ENCODE measurements around the gene SMTNL1. TPM values are rescaled to one million over a fixed set of nuclear protein-coding genes. Genes with fewer than 3 reads are reported as not detected.

Gene SMTNL1
- total and polyA plus RNA-seq, 9 of the 15 experiments (the other 6 are each of a cell fraction or from before 2014, with no cell fraction given): not detected

DNA sequence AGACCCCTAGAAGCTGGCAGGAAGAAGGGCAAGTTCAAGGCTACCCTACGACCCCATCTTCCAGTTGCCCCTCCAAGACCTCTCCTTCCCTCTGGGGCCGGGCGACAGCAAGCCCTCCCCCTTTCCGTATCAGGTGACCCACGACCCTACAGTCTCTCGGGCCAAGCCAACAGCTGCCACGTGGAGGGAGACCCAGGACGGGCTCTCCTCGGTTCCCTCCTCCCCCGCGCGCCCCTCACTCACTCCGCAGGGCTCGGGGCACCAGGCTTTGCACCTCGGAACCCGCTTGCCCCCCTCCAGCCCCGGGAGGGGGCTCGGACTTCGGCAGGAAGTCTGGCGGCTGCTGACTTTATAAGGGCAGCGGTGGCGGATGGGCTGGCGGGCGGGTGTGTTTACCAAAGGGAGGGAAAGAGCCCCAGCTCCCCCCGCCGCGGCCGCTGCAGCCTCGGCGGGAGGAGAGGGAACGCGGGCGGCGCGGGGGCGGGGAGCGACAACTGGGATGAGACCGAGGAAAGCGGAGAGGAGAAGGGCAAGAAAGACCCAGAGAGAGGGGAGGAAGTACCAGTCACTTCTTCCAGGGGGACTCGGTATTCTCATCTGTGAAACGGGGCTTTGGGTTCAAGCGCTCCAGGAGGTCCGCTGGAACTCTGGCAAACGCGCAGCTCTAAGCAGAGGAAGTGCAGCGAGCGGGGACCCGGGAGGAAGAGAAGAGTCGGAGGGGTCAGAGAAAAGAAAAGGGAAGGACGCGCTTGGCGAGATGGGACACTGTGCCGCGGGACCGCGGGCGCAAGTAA lies 22.7 kb upstream of the SMTNL1 start (continued):
- peak; percentile 13 for TF ChIP-seq CCNT2 (IDR thresholded peaks at IDR 0.05; ENCODE audit: borderline replicate concordance, extremely low read depth, insufficient read length, low read depth, low read length)
- TF ChIP-seq BCL6 (CRISPR knock-in tag; IDR thresholded peaks at IDR 0.05): no peak
- TF ChIP-seq ZHX1 (conservative IDR thresholded peaks at IDR 0.05; ENCODE audit: low read length): no peak
- TF ChIP-seq, protein P1, sequence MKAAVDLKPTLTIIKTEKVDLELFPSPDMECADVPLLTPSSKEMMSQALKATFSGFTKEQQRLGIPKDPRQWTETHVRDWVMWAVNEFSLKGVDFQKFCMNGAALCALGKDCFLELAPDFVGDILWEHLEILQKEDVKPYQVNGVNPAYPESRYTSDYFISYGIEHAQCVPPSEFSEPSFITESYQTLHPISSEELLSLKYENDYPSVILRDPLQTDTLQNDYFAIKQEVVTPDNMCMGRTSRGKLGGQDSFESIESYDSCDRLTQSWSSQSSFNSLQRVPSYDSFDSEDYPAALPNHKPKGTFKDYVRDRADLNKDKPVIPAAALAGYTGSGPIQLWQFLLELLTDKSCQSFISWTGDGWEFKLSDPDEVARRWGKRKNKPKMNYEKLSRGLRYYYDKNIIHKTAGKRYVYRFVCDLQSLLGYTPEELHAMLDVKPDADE (conservative IDR thresholded peaks at IDR 0.05; ENCODE audit: control insufficient read depth, low read depth, low read length): peak; percentile 19; the same call in 1 of the 2 replicates
- no peak for TF ChIP-seq RBM17 (IDR thresholded peaks at IDR 0.05; ENCODE audit: borderline replicate concordance, low read depth, low read length)
- no peak for TF ChIP-seq NCOR1 (IDR thresholded peaks at IDR 0.05)
- no peak for TF ChIP-seq DDX20 (tag; IDR thresholded peaks at IDR 0.05; ENCODE audit: low read depth)
- TF ChIP-seq DACH1 (IDR thresholded peaks at IDR 0.05; ENCODE audit: partially characterized antibody): no peak
- no peak for TF ChIP-seq HMBOX1 (IDR thresholded peaks at IDR 0.05)
- peak in 1 of 2 experiments; percentile 77; a peak in 2 of 4 replicates for TF ChIP-seq FOXA3 (CRISPR knock-in tag; conservative IDR thresholded peaks at IDR 0.05 in 1 of 2, IDR thresholded peaks at IDR 0.05 in 1 of 2)
- TF ChIP-seq ZNF277 (CRISPR knock-in tag; IDR thresholded peaks at IDR 0.05; ENCODE audit: borderline replicate concordance): no peak
- TF ChIP-seq TAF15 (IDR thresholded peaks at IDR 0.05; ENCODE audit: low read depth, low read length): no peak
- TF ChIP-seq HMG20B (CRISPR knock-in tag; IDR thresholded peaks at IDR 0.05): no peak
- TF ChIP-seq LCOR (CRISPR knock-in tag; IDR thresholded peaks at IDR 0.05): 0 out of 2 replicates have a peak, but pooled peaks have one; percentile 40
- no peak for TF ChIP-seq PCBP2 (IDR thresholded peaks at IDR 0.05; ENCODE audit: low read depth, low read length, poor library complexity, severe bottlenecking)
- no peak for TF ChIP-seq BRF2 (IDR thresholded peaks at IDR 0.05; ENCODE audit: borderline replicate concordance, insufficient read depth, insufficient read length)

All from K562 (cell line).